Limb (tissue), 2 donors: ENCODE data around the gene BCO1.

Experiments used
- DNase-seq, 2 donors: peaks; one replicate each; pipeline ENCODE4 v3.0.0-alpha.2; 2016; ENCODE audit errors: extremely low spot score in 2 of 2

The BCO1 gene

DNA sequence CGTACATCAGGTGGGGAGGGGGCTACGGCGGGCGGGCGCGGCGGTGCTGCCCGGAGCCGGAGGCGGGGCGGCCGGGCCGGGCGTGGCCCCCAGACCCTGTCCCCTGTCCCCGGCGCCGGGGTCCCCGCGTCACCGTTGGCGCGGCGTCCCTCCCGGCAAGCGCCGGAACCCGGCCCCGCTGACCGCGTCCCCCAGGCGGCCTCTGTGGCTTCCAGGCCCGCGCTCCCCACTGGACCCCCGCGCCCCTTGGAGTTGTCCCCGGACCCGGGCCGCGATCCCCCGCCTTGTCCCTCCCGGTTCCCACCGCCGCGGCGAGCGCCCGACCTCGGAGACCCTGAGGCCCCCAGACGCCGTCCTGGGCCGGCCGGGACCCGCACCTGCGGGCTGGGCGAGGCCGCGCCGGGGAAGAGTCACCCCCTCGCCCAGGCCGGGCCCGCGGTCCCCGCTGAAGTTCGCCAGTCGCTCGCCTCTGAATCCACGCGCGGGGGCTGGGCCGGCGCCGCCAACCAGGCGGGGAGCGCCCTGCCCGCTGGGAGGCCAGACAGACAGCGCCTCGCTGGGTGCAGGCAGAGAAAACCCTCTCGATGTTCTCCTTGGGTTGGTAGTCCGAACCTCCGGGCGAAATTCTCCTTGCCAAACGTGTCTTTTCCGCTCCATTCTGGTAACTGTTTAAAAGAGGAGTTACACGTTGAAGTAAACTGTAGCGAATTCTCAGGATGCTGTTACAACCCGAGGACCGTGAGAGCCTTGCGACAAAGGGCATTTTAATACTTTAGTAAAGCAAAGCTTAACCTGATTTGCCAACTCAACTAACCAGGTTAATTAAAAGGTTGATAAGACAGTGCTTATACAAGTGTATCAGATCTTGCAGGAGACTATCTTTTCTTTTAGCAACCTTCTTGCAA, 77.0 kb downstream of the BCO1 start:
- peak in 1 of 2 donors; percentile 65 for DNase-seq

DNA sequence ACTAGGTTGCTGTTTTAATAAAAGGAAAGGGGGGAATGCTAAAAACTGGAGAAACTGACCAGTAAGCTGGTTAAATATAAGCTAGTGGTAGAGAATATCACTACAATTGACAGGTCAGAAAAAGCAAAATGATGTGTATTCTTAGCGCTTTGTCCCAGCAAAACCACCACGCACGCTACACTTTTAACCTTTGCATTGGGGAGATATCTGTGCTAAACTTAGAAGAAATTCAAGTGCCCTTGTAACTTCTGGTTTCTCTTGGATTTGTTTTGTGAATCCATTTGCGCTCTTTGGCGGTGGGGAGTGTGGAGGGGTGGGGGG, 77.6 kb downstream of the BCO1 start:
- DNase-seq: no peak

GRCh38 chr16:81318711-81319110, 80.2 kb downstream of the BCO1 start:
- no peak for DNase-seq

GRCh38 chr16:81319221-81319912, 80.9 kb downstream of the BCO1 start:
- DNase-seq: no peak

DNA sequence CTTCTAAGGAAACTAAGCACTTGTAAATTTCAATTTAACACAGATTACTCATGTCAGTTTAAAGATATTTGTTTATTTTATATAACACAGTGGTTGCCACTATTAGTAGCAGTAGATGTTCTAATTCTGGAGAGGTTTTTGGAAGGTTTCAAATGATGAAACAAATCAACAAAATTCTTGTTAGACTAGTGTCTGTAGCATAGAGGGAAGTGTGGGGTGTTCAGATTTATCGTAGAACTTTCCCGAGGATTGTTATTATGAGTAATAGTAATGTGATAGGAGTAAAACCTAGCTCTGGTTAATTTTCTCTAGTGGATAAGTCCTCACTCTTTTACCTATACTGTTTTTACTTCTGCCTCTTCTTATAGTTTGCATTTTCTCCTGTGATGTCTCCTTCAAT, 82.5 kb downstream of the BCO1 start:
- no peak for DNase-seq

- no peak for DNase-seq
Observed at GRCh38 chr16:81321536-81321935, 83.0 kb downstream of the BCO1 start.

DNA sequence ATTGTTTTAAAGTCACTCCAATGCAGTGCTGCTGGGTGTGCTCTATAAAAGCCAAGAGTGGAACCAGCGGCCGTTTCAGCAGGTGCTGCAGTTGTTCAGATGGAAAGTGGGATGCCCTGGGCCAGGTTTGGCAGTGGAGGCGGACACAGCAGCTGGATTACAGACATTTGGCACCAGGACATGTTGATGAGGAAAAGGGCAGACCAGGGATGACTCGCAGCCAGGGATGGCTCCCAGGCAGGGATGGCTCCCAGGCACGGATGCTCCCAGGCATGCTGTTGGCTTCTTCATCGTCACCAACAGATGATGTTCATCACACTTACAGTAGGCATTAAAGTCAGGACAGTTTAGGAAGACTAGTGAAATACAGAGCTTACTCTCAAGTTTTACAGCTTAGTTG, 86.3 kb downstream of the BCO1 start:
- DNase-seq: no peak

DNA sequence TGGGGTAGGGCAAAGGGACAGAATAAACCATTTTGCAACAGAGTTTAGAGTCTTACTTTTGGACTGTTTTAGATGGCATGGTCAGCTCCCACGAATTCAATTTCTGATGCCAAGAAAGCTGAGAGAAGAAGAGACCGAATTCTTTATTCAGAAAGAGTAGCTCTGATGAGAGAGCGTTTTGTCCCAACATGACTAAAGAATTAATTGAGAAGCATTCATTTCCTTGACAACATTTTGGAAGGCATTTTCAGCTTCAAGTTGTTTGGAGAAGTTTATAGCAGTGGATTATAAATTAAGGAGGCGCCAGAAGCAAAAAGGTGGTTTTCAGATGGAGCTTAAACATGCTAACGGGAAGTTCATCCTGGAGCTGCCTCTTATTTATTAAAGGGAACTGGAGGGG, 88.5 kb downstream of the BCO1 start:
- no peak for DNase-seq

DNA sequence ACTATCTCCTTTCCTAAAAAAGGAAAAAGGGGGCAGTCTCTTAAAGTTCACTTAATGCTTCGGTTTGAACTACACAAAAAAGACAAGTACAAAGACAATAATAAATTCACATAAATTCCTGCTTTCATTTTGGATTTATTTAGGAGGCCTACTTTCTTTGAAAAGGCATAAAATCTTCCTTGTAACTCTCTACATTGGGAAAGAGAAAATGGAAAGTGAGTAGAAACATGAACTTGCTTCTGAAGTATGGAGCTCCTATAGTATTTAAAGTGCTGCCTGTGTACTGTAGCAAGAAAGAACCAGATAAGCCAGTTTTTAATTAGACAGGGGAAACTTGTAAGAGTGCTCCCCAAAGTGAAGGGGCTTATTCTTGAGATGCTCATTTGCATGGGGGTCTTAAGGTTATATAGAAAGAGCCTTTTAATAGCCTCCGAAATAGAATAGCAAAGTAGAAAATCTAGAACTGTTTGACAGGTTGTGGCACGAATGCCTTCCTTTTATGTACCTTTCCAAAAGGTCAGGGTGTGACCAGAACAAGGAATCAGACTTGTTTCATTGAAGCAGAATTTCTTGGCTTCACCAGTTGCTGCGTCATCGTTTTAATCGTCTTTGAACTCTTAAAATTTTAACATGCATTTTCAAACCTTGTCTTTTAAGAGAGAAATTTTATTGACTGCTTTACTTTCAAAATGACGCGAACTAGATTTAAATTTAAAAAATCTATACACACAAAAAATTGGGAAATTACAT, 89.1 kb downstream of the BCO1 start:
- DNase-seq: no peak

- no peak for DNase-seq
Observed at GRCh38 chr16:81329947-81330346, 91.5 kb downstream of the BCO1 start.

- no peak for DNase-seq
Observed at GRCh38 chr16:81333356-81333755, 94.9 kb downstream of the BCO1 start.

DNA sequence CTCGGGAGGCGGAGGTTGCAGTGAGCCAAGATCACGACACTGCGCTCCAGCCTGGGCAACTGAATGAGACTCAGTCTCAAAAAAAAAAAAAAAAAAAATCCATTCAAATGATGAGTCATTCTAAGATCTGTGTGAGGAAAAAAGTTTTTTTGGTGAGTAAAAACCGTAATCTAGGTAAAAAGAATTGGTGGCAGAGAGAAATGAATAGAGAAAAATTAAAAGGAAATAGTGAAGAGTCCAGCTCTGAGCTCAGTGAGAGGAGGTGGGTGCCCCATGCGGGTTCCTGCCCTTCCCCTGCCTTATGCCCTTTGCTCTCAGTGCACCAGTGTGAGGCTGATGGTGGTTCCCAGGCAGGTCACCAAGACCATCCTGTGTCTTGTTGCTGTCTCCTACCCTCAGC, 97.2 kb downstream of the BCO1 start:
- DNase-seq: no peak

- no peak for DNase-seq
Observed at GRCh38 chr16:81337097-81337496, 98.6 kb downstream of the BCO1 start.
